ENCODE data around the gene POLR3K.
"Not testable (repeated sequence)": the region's sequence is repeated elsewhere in the genome, so short reads cannot be mapped to it uniquely, and the experiment has no call there.

Gene POLR3K

GRCh38 chr16:63998-64913 is 10.8 kb upstream of the POLR3K start:
- no peak for DNase-seq

DNA sequence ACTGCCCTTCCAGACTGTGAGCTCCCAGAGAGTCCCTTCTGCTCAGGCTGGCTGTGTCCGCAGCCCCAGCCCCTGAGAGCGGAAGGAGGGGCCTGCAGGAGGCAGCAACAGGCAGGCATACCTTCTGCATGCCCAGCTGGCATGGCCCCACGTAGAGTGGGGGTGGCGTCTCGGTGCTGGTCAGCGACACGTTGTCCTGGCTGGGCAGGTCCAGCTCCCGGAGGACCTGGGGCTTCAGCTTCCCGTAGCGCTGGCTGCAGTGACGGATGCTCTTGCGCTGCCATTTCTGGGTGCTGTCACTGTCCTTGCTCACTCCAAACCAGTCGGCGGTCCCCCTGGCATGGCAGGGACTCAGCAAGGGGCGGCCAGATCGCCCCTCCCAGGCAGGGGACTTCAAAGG is 10.1 kb upstream of the POLR3K start:
- DNase-seq, result no peak

DNA sequence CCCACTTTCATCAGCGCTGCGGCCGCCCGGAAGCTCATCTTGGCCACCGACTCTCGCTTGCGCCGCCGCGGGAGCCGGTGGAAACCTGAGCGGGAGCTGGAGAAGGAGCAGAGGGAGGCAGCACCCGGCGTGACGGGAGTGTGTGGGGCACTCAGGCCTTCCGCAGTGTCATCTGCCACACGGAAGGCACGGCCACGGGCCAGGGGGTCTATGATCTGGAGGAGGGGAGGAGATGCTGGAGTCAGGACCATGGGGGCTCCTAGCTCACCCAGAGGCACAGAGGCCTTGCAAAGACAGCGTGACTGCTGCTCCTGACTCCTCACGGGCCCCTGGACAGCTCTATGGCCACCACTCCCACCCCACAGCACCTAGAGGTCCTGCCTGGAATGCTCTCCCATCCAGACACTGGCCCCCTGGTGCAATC is 9.6 kb upstream of the POLR3K start:
- DNase-seq, result no peak

DNA sequence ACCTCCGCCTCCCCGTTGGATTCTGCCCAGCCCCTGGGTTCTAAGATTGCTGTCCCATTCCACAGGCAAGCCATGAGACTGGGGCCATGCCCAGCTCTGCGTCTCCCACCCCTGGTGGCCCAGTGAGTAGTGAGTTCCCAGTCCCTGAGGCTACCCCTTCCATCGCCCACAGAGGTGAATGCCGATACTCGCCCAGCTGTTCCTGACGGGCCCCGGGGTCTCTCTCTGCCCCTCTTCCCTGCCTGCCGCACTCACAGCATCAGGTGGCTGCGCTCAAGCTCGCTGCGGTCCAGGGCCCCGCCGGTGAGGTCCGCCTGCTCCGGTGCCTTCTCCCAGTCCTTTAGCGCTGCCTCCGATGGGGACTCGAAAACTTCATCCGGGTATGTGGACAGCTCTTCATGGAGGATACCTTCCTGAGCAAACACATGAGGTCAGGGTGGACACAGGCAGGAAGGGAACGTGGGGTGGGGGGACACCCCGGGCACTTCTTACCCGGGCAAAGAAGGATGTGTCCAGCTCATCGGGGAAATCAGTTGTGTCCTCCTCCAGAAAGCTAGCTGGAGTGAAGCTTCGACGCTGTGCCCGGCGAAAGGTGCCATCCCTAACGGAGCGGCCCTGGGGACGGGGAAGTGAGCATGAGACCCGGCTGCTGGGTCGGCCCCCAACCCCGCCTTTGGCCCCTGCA is 9.0 kb upstream of the POLR3K start:
- DNase-seq, result no peak

DNA sequence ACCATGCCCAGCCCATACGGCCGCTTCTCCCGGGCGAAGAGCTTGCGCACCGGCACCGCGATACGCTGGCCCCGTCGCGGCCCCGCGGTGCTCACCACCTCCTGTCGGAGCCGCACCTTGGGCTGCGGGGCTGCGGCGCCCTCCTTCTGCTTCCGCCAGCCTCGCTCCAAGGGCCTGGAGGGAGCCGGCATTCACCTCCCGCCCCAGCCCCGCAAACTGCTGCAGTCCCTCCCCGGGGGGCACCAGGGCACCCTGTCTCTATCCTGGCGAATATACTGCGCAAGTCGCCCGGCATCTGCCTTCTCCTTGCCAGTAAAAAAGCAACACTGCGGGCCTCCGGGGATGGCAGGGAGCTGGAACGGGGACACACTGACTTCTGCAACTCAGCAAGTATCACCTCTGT is 8.5 kb upstream of the POLR3K start:
- DNase-seq, result no peak

DNA sequence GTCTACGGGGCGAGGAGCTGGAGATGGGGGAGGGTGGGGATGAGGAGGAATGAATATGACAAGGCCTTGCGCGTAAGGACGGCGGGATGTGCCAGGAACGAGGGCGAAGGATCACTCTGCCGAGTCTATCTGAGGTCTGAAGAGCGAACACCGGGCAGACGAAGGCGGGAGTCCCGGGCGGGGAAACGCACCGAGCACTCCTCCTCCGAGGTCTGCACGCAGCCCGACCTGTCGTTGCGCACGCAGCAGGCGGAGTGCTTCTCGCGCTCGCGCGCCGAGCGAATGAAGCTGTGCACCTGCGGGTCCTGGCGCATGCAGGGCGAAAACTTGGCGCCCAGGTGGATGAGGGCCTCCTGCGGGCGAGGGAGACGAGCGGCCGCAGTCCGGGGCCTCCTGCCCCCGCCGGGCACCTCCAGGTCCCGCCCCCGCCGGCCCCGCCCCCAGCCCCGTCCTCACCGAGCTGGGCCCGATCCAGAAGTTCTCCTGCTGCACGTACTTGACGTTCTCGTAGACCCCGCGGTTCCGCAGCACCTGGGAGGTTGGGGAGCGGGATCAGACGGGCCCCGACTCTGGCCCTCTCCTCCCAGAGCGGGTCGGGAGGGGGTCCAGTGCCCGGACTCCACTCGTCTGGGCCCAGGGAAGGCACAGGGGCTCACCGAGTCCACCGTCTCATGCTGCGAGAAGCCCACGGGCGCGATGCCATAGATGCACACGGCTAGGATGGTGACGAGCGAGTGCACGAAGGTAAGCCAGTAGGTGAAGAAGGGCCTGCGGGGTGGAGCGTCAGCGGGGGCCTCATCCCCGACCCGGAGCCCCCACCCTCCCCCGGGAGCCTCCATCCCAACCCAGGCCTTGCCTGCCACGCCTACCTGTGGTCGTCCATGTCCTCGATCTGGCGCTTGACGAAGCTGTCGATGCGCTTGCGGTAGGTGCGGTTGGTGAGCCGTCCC is 7.8 kb upstream of the POLR3K start:
- DNase-seq, result no peak

DNA sequence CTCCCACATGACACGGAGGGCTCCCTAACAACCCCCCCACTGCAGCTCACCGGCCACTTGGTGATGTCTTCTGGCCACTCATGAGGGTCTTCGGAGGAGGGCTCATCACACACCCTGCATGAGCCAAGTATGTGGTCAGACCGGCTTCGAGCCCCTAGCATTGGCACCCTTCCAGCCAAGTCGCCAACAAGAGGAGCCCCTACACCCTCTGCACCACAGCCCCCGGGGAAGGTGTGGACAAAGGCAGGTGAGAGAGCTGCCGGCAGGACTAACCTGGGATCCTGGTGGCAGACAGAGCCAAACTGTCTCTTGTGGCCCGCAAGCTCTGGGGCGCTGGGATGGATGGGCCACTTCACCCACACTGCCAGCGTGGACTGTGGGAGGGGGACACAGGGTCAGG is 6.8 kb upstream of the POLR3K start:
- DNase-seq, result no peak

DNA sequence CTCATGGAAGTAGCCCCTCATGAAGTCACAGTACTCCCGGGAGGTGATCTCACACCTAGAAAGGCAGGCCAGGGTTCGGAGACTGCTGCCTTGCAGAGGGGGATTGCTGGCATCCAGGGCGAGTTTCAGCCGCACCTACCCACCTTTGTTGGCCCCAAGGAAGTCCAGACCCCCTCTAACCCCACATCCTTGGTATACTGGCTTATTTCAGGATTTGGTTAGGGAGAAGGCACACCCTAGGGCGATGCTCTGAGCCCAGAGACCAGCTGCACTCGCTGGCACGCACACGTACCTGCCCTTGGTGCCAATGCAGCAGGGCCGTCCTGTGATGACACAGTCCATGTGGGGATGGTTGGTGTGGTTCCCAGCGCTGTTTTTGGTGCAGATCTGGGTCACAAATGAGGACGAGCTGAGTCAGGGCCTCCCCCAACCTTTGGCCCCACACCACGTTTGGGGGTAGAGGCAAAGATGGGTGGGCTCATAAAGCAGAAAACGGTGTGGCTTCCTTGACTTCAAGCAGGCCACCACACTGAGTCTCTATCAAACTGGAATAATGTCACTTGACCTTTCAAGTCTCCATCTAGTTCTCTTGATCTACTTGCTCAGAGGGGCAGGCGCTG is 6.1 kb upstream of the POLR3K start:
- DNase-seq, result no peak

DNA sequence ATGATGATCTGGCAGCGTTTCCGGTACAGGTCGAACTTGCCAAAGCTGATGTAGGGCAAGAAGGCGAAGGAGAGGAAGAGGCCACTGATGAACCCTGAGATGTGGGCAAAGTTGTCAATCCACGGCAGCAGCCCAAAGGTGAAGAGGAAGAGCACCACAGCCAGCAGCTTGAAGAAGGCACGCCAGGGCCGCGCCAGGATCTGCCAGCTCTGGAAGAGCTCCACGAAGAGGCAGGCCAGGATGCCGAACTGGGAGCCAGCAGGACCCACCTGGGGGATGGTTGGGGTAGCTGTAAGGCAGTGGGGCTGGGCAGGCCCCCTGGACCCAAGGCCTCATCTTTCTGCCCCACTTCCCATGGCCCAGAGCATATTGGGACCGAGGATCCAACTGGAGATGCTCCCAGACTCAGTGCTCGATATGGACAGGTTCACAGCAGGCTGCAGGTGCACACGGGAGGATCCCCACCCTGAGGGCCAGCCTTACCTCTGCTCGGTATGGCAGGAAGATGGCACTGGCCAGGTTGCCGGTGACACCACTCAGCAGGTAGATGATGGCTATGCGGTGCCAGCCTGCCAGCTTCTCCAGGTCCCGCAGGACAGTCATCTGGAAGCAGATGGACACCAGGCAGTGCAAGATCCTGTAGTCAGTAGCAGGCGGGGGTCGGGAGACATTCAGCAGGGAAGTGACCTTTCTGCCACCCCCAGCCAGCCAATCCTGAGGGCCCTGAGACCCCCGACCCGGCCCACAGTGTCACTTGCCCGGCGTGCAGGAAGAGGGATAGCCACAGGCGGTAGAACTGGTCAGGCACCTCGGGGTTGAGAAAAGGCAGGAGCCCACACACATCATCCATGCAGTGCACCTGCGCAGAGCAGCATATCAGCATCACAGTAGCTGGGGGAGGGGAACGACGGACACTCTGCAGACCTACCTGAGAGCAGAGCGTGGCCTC is 5.4 kb upstream of the POLR3K start:
- no peak for DNase-seq

- DNase-seq, result no peak
These were observed 4.3 kb upstream of the POLR3K start for GRCh38 chr16:57711-58110.

- DNase-seq, result no peak
These were observed 3.0 kb upstream of the POLR3K start for GRCh38 chr16:56231-56927.

DNA sequence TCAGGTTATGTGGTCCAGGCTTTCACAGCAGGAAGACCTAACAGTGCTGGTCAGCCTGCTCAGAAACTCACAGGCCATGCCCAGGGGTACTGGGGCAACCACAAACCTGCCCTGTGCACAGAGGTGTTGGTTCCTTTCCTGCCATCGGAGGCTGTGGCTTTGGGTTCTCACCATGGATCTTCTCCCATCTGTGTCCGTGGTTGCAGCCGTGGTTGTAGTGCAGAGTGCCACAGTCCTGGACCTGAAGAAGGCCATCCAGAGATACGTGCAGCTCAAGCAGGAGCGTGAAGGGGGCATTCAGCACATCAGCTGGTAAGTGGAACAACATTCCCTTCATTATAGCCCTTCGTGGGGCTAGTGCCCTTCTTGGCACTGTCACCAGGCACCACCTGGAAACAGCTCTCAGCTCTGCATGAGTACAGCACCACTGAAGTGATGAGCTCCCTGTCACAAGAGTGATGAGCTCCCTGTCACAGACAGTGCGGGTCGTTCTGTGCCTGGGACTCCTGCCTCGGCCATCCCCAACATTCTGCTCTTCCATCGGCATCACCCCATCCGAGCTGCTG is 2.2 kb upstream of the POLR3K start:
- DNase-seq, result no peak

DNA sequence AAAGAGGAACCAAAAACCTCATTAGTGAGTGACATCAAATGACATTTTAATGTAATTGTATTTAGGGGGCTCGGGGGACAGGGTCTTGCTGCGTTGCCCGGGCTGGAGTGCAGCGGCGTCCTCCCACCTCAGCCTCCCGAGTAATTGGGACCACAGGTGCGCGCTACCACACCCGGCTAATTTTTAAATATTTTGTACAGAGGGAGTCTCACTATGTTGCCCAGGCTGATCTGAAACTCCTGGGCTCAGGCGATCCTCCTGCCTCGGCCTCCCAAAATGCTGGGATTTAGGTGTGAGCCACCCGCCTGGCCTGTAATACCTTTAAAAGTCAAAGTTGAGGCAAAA is 801 bp upstream of the POLR3K start:
- DNase-seq, result no peak

DNA sequence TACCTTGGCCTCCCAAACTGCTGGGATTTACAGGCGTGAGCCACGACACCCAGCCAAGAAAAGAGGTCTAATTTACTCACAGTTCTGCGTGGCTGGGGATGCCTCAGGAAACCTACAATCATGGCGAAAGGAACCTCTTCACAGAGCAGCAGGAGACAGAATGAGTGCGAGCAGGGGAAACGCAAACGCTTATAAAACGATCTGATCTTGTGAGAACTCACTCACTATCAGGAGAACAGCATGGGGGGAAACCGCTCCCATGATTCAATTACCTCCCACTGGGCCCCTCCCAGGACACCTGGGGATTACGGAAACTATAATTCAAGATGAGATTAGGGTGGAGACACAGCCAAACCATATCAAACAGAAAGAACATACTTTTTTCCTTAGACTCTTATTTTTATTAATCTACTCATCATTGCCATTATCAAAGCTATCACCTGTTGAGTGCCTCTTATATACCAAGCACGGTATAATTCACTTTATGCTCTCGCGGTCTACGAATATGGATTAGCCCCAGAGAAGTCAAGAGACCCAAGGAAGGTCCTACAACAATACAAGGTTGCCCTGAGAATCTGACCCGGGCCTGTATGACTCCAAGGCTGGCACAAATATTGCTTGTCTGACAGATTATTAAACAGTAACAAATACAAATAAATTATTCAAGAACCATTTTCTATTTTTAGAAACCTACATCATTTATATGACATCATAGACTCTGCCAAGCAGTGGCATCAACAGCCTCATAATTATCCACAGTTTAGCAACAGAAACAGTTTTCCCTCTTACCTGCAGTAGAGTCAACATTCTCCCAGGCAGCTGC is 2.4 kb downstream of the POLR3K start:
- DNase-seq, result no peak

DNA sequence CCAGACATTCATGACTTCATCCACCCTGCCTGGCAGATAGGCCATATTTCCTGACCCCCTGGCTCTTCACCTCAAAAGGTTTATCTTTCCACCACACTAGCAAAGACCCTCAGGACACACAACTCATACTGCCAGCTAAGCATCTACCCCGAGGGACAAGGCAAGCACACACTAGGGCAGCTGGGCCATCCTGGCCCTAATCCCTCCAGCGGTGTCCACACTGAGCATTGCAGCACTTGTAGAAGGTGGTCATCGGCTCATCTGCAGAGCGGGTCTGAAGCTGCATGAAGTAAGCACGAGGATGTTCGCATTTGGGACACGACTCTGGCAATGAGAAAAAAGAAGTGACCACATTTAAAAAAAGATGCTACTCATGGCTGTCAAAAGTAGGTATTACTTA is 6.2 kb downstream of the POLR3K start:
- DNase-seq, result no peak

GRCh38 chr16:46510-46909 is 6.9 kb downstream of the POLR3K start:
- DNase-seq, result not testable (repeated sequence)

GRCh38 chr16:45454-45853 is 8.0 kb downstream of the POLR3K start:
- no peak for DNase-seq

- no peak for DNase-seq
These were observed 8.8 kb downstream of the POLR3K start for GRCh38 chr16:44655-45054.

- no peak for DNase-seq
These were observed 10.1 kb downstream of the POLR3K start for GRCh38 chr16:43294-43693.

DNA sequence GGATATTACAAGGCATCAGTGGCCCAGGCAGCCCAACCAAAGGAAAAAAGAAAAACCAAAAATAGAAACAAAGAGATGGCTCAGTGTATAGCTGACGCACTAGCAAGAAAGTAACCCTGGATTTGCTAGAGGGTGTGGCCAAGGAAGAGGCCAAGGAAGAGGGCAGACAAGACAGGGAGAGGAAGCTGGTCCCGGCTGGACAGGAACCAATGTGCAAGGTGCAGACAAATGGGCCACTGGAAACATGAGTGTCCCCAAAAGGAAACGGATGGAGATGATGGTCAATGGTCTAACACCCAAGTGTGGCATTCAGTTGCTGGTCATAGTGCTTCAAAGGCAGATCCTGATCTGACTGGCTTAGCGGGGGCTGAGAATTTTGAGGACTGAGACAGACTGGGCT is 10.7 kb downstream of the POLR3K start:
- no peak for DNase-seq

Measured in fibroblast of skin of right quadriceps (primary cell).